HCT116 (cell line): ENCODE measurements around the gene TEKTIP1. TPM values are rescaled to one million over a fixed set of nuclear protein-coding genes. Genes with fewer than 3 reads are reported as not detected.

ENCODE experiments used
- ATAC-seq: fragments of 200-7000 bp; cut with Tn5 transposase; 2 replicates; pipeline ENCODE4 v1.9.1; 2020; ENCODE audit warnings: mild to moderate bottlenecking, moderate library complexity
- BruUV-seq: library from RNA; stranded (reverse); fragments of 400-500 nt; replicated peaks from 2 replicates; lab custom pipeline; 2021; lab: Mats Ljungman, UMichigan
- CTCF ChIA-PET: fragments of 300-600 bp; sonication (Branson Sonifier 250); formaldehyde crosslinking; loops from one replicate; lab custom pipeline; 2021; ENCODE audit warnings: antibody characterized with exemption; lab: Charles Lee
- POLR2A ChIA-PET: fragments of 300-600, 350-600 bp; sonication (Branson Sonifier 250); formaldehyde crosslinking; loops from one replicate; lab custom pipeline; 2021; ENCODE audit warnings: antibody characterized with exemption; lab: Charles Lee
- RAD21 ChIA-PET, 2 experiments: fragments of 300-600 bp; sonication (Branson Sonifier 250); formaldehyde crosslinking; loops; one replicate each; lab custom pipeline; 2023; ENCODE audit warnings: low total read pairs in 2 of 2; ENCODE audit not compliant: uncharacterized antibody in 2 of 2, unreplicated experiment in 2 of 2, low non-redundant PET in 1 of 2; lab: Charles Lee
- DNase-seq: peaks from one replicate; pipeline ENCODE4 v3.0.0-alpha.2; 2010; ENCODE audit warnings: low read depth, low spot score
- H2AFZ ChIP-seq: fragments of 200-600 bp; shearing (Covaris generic), sonication (generic); 2 replicates; pipeline ENCODE4 v1.6.1; 2017; ENCODE audit warnings: low read depth, mixed run types, mixed read lengths, antibody characterized with exemption, low read length; ENCODE audit not compliant: poor library complexity, severe bottlenecking
- H3K27ac ChIP-seq: 2 replicates; pipeline ENCODE4 v1.5.1; 2012; ENCODE audit warnings: low read depth, low read length
- H3K27me3 ChIP-seq: fragments of 200-600 bp; sonication (generic); 2 replicates; pipeline ENCODE4 v1.6.1; 2016; ENCODE audit warnings: mixed run types, low read length, mixed read lengths; ENCODE audit not compliant: insufficient read depth
- H3K36me3 ChIP-seq, 2 experiments: fragments of 200-500 bp in 1 of 2; fragments of 200-600 bp in 1 of 2; sonication (Bioruptor generic) in 1 of 2; sonication (generic) in 1 of 2; 2 replicates each; pipeline versions ENCODE4 v1.5.1 to v1.6.1; 2014 to 2016; ENCODE audit warnings: low read length in 2 of 2, inconsistent platforms in 1 of 2, mixed read lengths in 1 of 2, mixed run types in 1 of 2; ENCODE audit not compliant: insufficient read depth in 2 of 2, control insufficient read depth in 1 of 2
- H3K4me1 ChIP-seq, 2 experiments: fragments of 200-600 bp in 1 of 2; sonication (generic) in 1 of 2; 2 replicates each; pipeline versions ENCODE4 v1.5.1 to v1.6.1; 2012 to 2017; ENCODE audit warnings: low read length in 2 of 2, inconsistent platforms in 1 of 2, mild to moderate bottlenecking in 1 of 2, mixed read lengths in 1 of 2, mixed run types in 1 of 2, moderate library complexity in 1 of 2; ENCODE audit not compliant: insufficient read depth in 2 of 2, control insufficient read depth in 1 of 2
- H3K4me2 ChIP-seq: fragments of 200-600 bp; sonication (generic); 2 replicates; pipeline ENCODE4 v1.6.1; 2017; ENCODE audit warnings: mixed run types, low read length, mixed read lengths
- H3K4me3 ChIP-seq, 2 experiments: fragments of 200-600 bp in 1 of 2; sonication (generic) in 1 of 2; replicated peaks in 1 of 2; 2 replicates each; pipeline ENCODE4 v1.5.1; 2011 to 2016; ENCODE audit warnings: low read length in 2 of 2, control low read depth in 1 of 2, low read depth in 1 of 2, mild to moderate bottlenecking in 1 of 2, mixed read lengths in 1 of 2, mixed run types in 1 of 2
- H3K79me2 ChIP-seq: fragments of 200-600 bp; sonication (generic); 2 replicates; pipeline ENCODE4 v1.6.1; 2017; ENCODE audit warnings: mild to moderate bottlenecking, mixed run types, low read length, moderate library complexity, mixed read lengths; ENCODE audit not compliant: insufficient read depth
- H3K9ac ChIP-seq: fragments of 200-600 bp; sonication (generic); 2 replicates; pipeline ENCODE4 v1.6.1; 2016; ENCODE audit warnings: low read length, mixed read lengths
- H3K9me2 ChIP-seq: fragments of 200-600 bp; sonication (generic), shearing (Covaris generic); 2 replicates; pipeline ENCODE4 v1.6.1; 2017; ENCODE audit warnings: mixed run types, mild to moderate bottlenecking, moderate library complexity; ENCODE audit not compliant: insufficient read depth
- H3K9me3 ChIP-seq, 2 experiments: fragments of 200-500 bp in 1 of 2; fragments of 200-600 bp in 1 of 2; sonication (Bioruptor generic) in 1 of 2; sonication (generic) in 1 of 2; 2 replicates each; pipeline ENCODE4 v1.6.1; 2014 to 2017; ENCODE audit warnings: low read length in 2 of 2, mixed read lengths in 2 of 2, inconsistent platforms in 1 of 2, low read depth in 1 of 2, mild to moderate bottlenecking in 1 of 2, mixed run types in 1 of 2, moderate library complexity in 1 of 2; ENCODE audit not compliant: control insufficient read depth in 1 of 2, insufficient read depth in 1 of 2
- H4K20me1 ChIP-seq: fragments of 200-600 bp; sonication (generic), shearing (Covaris generic); 2 replicates; pipeline ENCODE4 v1.6.1; 2017; ENCODE audit warnings: mixed run types, mild to moderate bottlenecking, moderate library complexity; ENCODE audit not compliant: insufficient read depth
- ATF3 ChIP-seq: IDR thresholded peaks from 2 replicates; pipeline ENCODE4 v1.6.1; 2012
- CBX3 ChIP-seq: IDR thresholded peaks from 2 replicates; pipeline ENCODE4 v1.6.1; 2012; ENCODE audit warnings: low read depth
- MAX ChIP-seq: IDR thresholded peaks from 2 replicates; pipeline ENCODE4 v1.6.1; 2012
- POLR2A ChIP-seq: IDR thresholded peaks from 2 replicates; pipeline ENCODE4 v1.7.0; 2011; ENCODE audit warnings: borderline replicate concordance; ENCODE audit not compliant: insufficient read depth, insufficient read length; ENCODE audit errors: extremely low read depth
- RAD21 ChIP-seq: IDR thresholded peaks from 2 replicates; pipeline ENCODE4 v1.6.1; 2012; ENCODE audit warnings: low read depth, mild to moderate bottlenecking
- SP1 ChIP-seq: IDR thresholded peaks from 2 replicates; pipeline ENCODE4 v1.6.1; 2012; ENCODE audit warnings: low read depth
- SRF ChIP-seq: IDR thresholded peaks from 2 replicates; pipeline ENCODE4 v1.6.1; 2012; ENCODE audit warnings: low read depth
- TCF7L2 ChIP-seq: IDR thresholded peaks from 2 replicates; pipeline ENCODE4 v1.7.0; 2011; ENCODE audit warnings: borderline replicate concordance, inconsistent platforms; ENCODE audit not compliant: insufficient read depth, insufficient read length; ENCODE audit errors: extremely low read depth
- YY1 ChIP-seq: IDR thresholded peaks from 2 replicates; pipeline ENCODE4 v1.6.1; 2011; ENCODE audit warnings: low read length, low read depth, moderate library complexity, mild to moderate bottlenecking; ENCODE audit not compliant: insufficient replicate concordance; ENCODE audit errors: extremely low read depth
- ZBTB33 ChIP-seq: IDR thresholded peaks from 2 replicates; pipeline ENCODE4 v1.6.1; 2011; ENCODE audit warnings: mild to moderate bottlenecking, low read length, moderate library complexity; ENCODE audit not compliant: insufficient replicate concordance; ENCODE audit errors: extremely low read depth
- intact Hi-C: fragments of 100-400 bp; cut with micrococcal nuclease; formaldehyde crosslinking; loops from 2 replicates; pipeline ENCODE4 v1.10.0; 2022
- total RNA-seq: library from RNA; stranded (reverse); gene quantifications from one replicate; pipeline ENCODE4 v1.2.1, GENCODE V29; 2021; ENCODE audit not compliant: unreplicated experiment

Gene TEKTIP1
- total RNA-seq, 1 experiment from 2014 or later = 1.2 TPM

- ATAC-seq = no peak
- no TSS peak for BruUV-seq
- Histone ChIP-seq H3K27ac (no peak overlapping the region), H3K79me2 (peaks cover 90% of the 10 kb centered on the region), H3K27me3 (no peaks in the 10 kb centered on the region), H3K4me1 (peaks cover 3 to 13% of the 10 kb centered on the region in 2 experiments; a peak in 2 of 4 replicates), H2AFZ (no peak overlapping the region), H3K9ac (no peak overlapping the region), H3K36me3 (peaks cover 5 to 8% of the 10 kb centered on the region in 2 experiments; a peak in 2 of 4 replicates), H3K4me2 (no peak overlapping the region), H3K9me2 (no peaks in the 10 kb centered on the region), H3K4me3 (no peak overlapping the region), H4K20me1 (no peaks in the 10 kb centered on the region), H3K9me3 (no peaks in the 10 kb centered on the region)
- TF ChIP-seq TCF7L2 = no peak
- no peak for TF ChIP-seq RAD21
- TF ChIP-seq POLR2A = no peak
- TF ChIP-seq ZBTB33 = no peak
- no peak for TF ChIP-seq MAX
- no peak for TF ChIP-seq SRF
- TF ChIP-seq CBX3 = no peak
- TF ChIP-seq SP1 = no peak
- TF ChIP-seq ATF3 = no peak
- no peak for TF ChIP-seq YY1
- DNase-seq = no peak
- ChIA-PET CTCF (no interaction called here), POLR2A (no interaction called here), RAD21 (no interaction called here)
- intact Hi-C loops = no loop called here
These were observed 21.3 kb upstream of the TEKTIP1 start for GRCh38 chr19:3517638-3518037.
